ENCODE results near the gene TPCN2. TPM values are rescaled to one million over a fixed set of nuclear protein-coding genes. Genes with fewer than 3 reads are reported as not detected.

TPCN2 gene
- polyA plus RNA-seq, 3 donors: 29.3 to 52.8 (median 31.5) TPM

DNA sequence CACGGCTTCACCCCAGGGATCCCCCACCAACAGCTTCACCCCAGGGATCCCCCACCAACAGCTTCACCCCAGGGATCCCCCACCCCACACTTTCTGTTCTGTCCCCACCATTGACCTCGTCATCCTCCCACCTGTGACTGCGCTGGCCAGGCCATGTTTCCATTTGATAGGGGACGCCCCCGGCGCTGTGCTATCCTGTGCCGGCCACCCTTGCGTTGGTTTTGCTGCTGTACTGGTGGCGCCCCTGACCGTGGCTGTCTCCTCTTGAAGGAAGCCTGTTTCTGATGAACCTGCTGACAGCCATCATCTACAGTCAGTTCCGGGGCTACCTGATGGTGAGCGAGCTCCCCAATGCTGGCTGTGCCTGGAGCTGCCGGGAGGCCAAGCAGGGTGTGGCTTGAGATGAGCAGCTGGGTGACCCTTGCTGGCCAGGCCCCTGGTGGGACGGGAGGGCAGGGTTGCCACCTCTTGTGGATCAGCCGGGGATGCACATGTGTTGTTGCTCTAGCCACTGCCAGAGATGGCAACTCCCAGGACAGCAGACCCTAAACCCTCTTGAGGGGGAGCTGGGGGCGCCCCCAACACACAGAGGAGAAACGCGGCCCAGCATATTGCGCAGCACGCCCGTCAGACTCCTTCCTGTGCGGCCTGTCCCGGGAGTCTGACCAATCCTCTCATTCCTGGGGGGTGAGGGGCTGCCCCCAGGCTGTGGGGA, 22.5 kb downstream of the TPCN2 start:
- no peak for DNase-seq
- H3K4me2 ChIP-seq (replicated peaks; ENCODE audit: extremely low read depth, low read length, poor library complexity, severe bottlenecking): no peak overlapping the region

DNA sequence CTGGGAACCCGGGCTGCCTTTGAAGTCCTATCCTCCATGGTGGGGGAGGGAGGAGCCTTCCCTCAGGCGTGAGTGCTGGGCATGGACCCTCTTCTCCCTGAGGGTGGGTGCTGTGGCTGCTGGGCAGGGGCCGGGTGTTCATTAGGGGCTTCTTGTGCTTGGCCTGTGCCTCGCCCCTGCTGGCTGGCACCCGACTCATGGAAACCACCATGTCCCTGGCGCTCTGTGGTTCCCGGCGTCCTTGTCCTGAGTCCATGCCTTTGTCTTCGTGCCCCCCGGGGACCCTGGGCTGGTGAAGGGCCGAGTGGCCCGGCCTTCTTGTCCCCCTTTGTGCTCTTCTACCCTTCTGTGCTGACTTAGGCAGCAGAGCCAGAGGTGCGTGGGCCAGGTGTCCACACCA, 23.2 kb downstream of the TPCN2 start:
- Mint-ChIP-seq H3K27ac (peak overlapping the region in 2 of 7 donors; percentile 25 to 46), H3K4me1 (peaks cover 2% of the 10 kb centered on the region), H3K36me3 (peaks cover 68 to 79% of the 10 kb centered on the region in 2 donors), H3K9me3 (no peaks in the 10 kb centered on the region), H3K27me3 (ENCODE audit: low read depth in 3 of 3) (peaks cover 0 to 2% (median 0%) of the 10 kb centered on the region in 3 donors), H3K4me3 (no peak overlapping the region)
- intact Hi-C loops (cut with micrococcal nuclease): no loop called here
- Histone ChIP-seq H3K9me3 (replicated peaks in 1 of 2; ENCODE audit: control insufficient read depth in 1 of 2, insufficient read depth in 1 of 2, low read length in 2 of 2) (no peaks in the 10 kb centered on the region), H3K27me3 (ENCODE audit: control insufficient read depth in 2 of 2, insufficient read depth in 2 of 2, low read length in 2 of 2) (no peaks in the 10 kb centered on the region), H3K4me3 (replicated peaks in 1 of 3; ENCODE audit: low read depth in 2 of 3, low read length in 3 of 3) (no peak overlapping the region), H3K27ac (ENCODE audit: low read depth in 1 of 2, low read length in 2 of 2) (peak overlapping the region in 1 of 2 donors; percentile 36), H3K4me2 (replicated peaks; ENCODE audit: extremely low read depth, low read length, poor library complexity, severe bottlenecking) (no peak overlapping the region), H3K4me1 (ENCODE audit: control insufficient read depth in 1 of 2, insufficient read depth in 2 of 2, low read length in 2 of 2) (no peaks in the 10 kb centered on the region), H4K20me1 (ENCODE audit: insufficient read depth, low read length) (peaks cover 74% of the 10 kb centered on the region), H3K79me2 (ENCODE audit: insufficient read depth, low read length) (peaks cover 7% of the 10 kb centered on the region), H3K9ac (ENCODE audit: insufficient read depth, low read length, poor library complexity, severe bottlenecking) (no peak overlapping the region), H2AFZ (ENCODE audit: insufficient read depth, low read depth, low read length, poor library complexity, severe bottlenecking) (no peak overlapping the region), H3K36me3 (replicated peaks in 1 of 2; ENCODE audit: control insufficient read depth in 1 of 2, insufficient read depth in 2 of 2, low read length in 2 of 2) (peaks cover 78 to 83% of the 10 kb centered on the region in 2 donors)
- TF ChIP-seq, protein P1, sequence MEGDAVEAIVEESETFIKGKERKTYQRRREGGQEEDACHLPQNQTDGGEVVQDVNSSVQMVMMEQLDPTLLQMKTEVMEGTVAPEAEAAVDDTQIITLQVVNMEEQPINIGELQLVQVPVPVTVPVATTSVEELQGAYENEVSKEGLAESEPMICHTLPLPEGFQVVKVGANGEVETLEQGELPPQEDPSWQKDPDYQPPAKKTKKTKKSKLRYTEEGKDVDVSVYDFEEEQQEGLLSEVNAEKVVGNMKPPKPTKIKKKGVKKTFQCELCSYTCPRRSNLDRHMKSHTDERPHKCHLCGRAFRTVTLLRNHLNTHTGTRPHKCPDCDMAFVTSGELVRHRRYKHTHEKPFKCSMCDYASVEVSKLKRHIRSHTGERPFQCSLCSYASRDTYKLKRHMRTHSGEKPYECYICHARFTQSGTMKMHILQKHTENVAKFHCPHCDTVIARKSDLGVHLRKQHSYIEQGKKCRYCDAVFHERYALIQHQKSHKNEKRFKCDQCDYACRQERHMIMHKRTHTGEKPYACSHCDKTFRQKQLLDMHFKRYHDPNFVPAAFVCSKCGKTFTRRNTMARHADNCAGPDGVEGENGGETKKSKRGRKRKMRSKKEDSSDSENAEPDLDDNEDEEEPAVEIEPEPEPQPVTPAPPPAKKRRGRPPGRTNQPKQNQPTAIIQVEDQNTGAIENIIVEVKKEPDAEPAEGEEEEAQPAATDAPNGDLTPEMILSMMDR (IDR thresholded peaks at IDR 0.05): no peak
- DNase-seq: no peak
- 95% methylated on average over 9 of the region's 13 CpGs for WGBS (ENCODE audit: insufficient coverage)

More for the DNA sequence above, 22.5 kb downstream of the TPCN2 start:
- Histone ChIP-seq H3K9me3 (replicated peaks in 1 of 2; ENCODE audit: control insufficient read depth in 1 of 2, insufficient read depth in 1 of 2, low read length in 2 of 2) (no peaks in the 10 kb centered on the region), H3K4me1 (ENCODE audit: control insufficient read depth in 1 of 2, insufficient read depth in 2 of 2, low read length in 2 of 2) (no peaks in the 10 kb centered on the region), H3K79me2 (ENCODE audit: insufficient read depth, low read length) (peaks cover 14% of the 10 kb centered on the region), H2AFZ (ENCODE audit: insufficient read depth, low read depth, low read length, poor library complexity, severe bottlenecking) (no peak overlapping the region), H3K9ac (ENCODE audit: insufficient read depth, low read length, poor library complexity, severe bottlenecking) (no peak overlapping the region), H3K27ac (ENCODE audit: low read depth in 1 of 2, low read length in 2 of 2) (peak overlapping the region in 1 of 2 donors; percentile 36), H3K27me3 (ENCODE audit: control insufficient read depth in 2 of 2, insufficient read depth in 2 of 2, low read length in 2 of 2) (no peaks in the 10 kb centered on the region), H3K36me3 (replicated peaks in 1 of 2; ENCODE audit: control insufficient read depth in 1 of 2, insufficient read depth in 2 of 2, low read length in 2 of 2) (peaks cover 82 to 88% of the 10 kb centered on the region in 2 donors), H4K20me1 (ENCODE audit: insufficient read depth, low read length) (peaks cover 78% of the 10 kb centered on the region), H3K4me3 (replicated peaks in 1 of 3; ENCODE audit: low read depth in 2 of 3, low read length in 3 of 3) (no peak overlapping the region)
- Mint-ChIP-seq H3K36me3 (peaks cover 68 to 82% of the 10 kb centered on the region in 2 donors), H3K4me1 (peaks cover 2% of the 10 kb centered on the region), H3K27me3 (ENCODE audit: low read depth in 3 of 3) (peaks cover 0 to 2% (median 0%) of the 10 kb centered on the region in 3 donors), H3K27ac (peak overlapping the region in 1 of 7 donors; percentile 77), H3K9me3 (no peaks in the 10 kb centered on the region), H3K4me3 (no peak overlapping the region)
- 97% methylated on average over 16 of the region's 23 CpGs for WGBS (ENCODE audit: insufficient coverage)
- intact Hi-C loops (cut with micrococcal nuclease): no loop called here
- TF ChIP-seq, protein P1 (IDR thresholded peaks at IDR 0.05): no peak
